ENCODE results near the gene KRTAP20-2.

Gene KRTAP20-2

GRCh38 chr21:30623362-30623761 lies 11.6 kb upstream of the KRTAP20-2 start:
- Mint-ChIP-seq H3K4me3 (no peak overlapping the region), H3K4me1 (no peaks in the 10 kb centered on the region), H3K36me3 (ENCODE audit: low read depth) (no peaks in the 10 kb centered on the region), H3K27me3 (ENCODE audit: low read depth) (no peaks in the 10 kb centered on the region), H3K9me3 (peaks cover 2% of the 10 kb centered on the region), H3K27ac (no peak overlapping the region)
- no peak for TF ChIP-seq CTCF (IDR thresholded peaks at IDR 0.05; ENCODE audit: unreplicated experiment in 3 of 3)

GRCh38 chr21:30625449-30626165 lies 9.4 kb upstream of the KRTAP20-2 start:
- peaks cover 2% of the 10 kb centered on the region for H3K9me3 Mint-ChIP-seq
- no peak for TF ChIP-seq CTCF (IDR thresholded peaks at IDR 0.05; ENCODE audit: unreplicated experiment in 3 of 3)

GRCh38 chr21:30628109-30628508 lies 6.9 kb upstream of the KRTAP20-2 start:
- no peaks in the 10 kb centered on the region for H3K27me3 Mint-ChIP-seq (ENCODE audit: low read depth)
- no peak for TF ChIP-seq CTCF (IDR thresholded peaks at IDR 0.05; ENCODE audit: unreplicated experiment in 3 of 3)
- H3K4me1 Mint-ChIP-seq: no peaks in the 10 kb centered on the region
- peaks cover 2% of the 10 kb centered on the region for H3K9me3 Mint-ChIP-seq
- no peaks in the 10 kb centered on the region for H3K36me3 Mint-ChIP-seq (ENCODE audit: low read depth)
- no peak overlapping the region for H3K27ac Mint-ChIP-seq
- no peak overlapping the region for H3K4me3 Mint-ChIP-seq

More at GRCh38 chr21:30625449-30626165, 9.4 kb upstream of the KRTAP20-2 start:
- Mint-ChIP-seq H3K4me1 (no peaks in the 10 kb centered on the region), H3K4me3 (no peak overlapping the region), H3K36me3 (ENCODE audit: low read depth) (no peaks in the 10 kb centered on the region), H3K27me3 (ENCODE audit: low read depth) (no peaks in the 10 kb centered on the region), H3K27ac (no peak overlapping the region)

- Mint-ChIP-seq H3K9me3 (peaks cover 2% of the 10 kb centered on the region), H3K4me3 (no peak overlapping the region), H3K36me3 (ENCODE audit: low read depth) (no peaks in the 10 kb centered on the region), H3K27ac (no peak overlapping the region), H3K4me1 (no peaks in the 10 kb centered on the region), H3K27me3 (ENCODE audit: low read depth) (no peaks in the 10 kb centered on the region)
- no peak for TF ChIP-seq CTCF (IDR thresholded peaks at IDR 0.05; ENCODE audit: unreplicated experiment in 3 of 3)
These were observed 5.8 kb upstream of the KRTAP20-2 start for GRCh38 chr21:30629200-30629599.

- no peak overlapping the region for H3K4me3 Mint-ChIP-seq
- no peak overlapping the region for H3K27ac Mint-ChIP-seq
- H3K4me1 Mint-ChIP-seq: no peaks in the 10 kb centered on the region
- no peaks in the 10 kb centered on the region for H3K9me3 Mint-ChIP-seq
- H3K27me3 Mint-ChIP-seq (ENCODE audit: low read depth): no peaks in the 10 kb centered on the region
- no peaks in the 10 kb centered on the region for H3K36me3 Mint-ChIP-seq (ENCODE audit: low read depth)
- TF ChIP-seq CTCF (IDR thresholded peaks at IDR 0.05; ENCODE audit: unreplicated experiment in 3 of 3): no peak
These were observed 3.7 kb downstream of the KRTAP20-2 start for GRCh38 chr21:30638686-30639085.

- Mint-ChIP-seq H3K4me1 (no peaks in the 10 kb centered on the region), H3K4me3 (no peak within 1 kb of the TSS), H3K27me3 (ENCODE audit: low read depth) (no peaks in the 10 kb centered on the region), H3K36me3 (ENCODE audit: low read depth) (no peaks in the 10 kb centered on the region), H3K27ac (no peak within 1 kb of the TSS), H3K9me3 (no peaks in the 10 kb centered on the region)
- no peak for TF ChIP-seq CTCF (IDR thresholded peaks at IDR 0.05; ENCODE audit: unreplicated experiment in 3 of 3)
These were observed 7.6 kb downstream of the KRTAP20-2 start, which contains the start of gene KRTAP20-3 for GRCh38 chr21:30642564-30642963. KRTAP20-3 (plus strand) TSS chr21:30642864.

Measured in nephron (organoid).